ENCODE measurements around the gene MAP7D2. TPM values are rescaled to one million over a fixed set of nuclear protein-coding genes. Genes with fewer than 3 reads are reported as not detected.

MAP7D2 gene
- total RNA-seq, 4 donors from 2014 or later = 0.22 to 0.27 TPM; not detected in 2

GRCh38 chrX:20101934-20102581, 14.6 kb downstream of the MAP7D2 start:
- no peaks in the 10 kb centered on the region for H3K9me3 ChIP-seq
- 92 to 94% methylated on average over 2 of the region's 2 CpGs for WGBS, 2 donors
- H3K27ac ChIP-seq = no peak overlapping the region
- H3K4me1 ChIP-seq = no peaks in the 10 kb centered on the region
- no peaks in the 10 kb centered on the region for H3K27me3 ChIP-seq
- intact Hi-C loops (cut with DNase I) = no loop called here
- H3K4me3 ChIP-seq (replicated peaks in 1 of 3) = no peak overlapping the region
- DNase-seq = no peak
- TF ChIP-seq POLR2A (IDR thresholded peaks at IDR 0.05) (no peak), CTCF (IDR thresholded peaks at IDR 0.05) (no peak)
- H3K36me3 ChIP-seq = no peaks in the 10 kb centered on the region

GRCh38 chrX:20091499-20091898, 25.2 kb downstream of the MAP7D2 start:
- Histone ChIP-seq H3K27ac (no peak overlapping the region), H3K4me1 (no peaks in the 10 kb centered on the region), H3K36me3 (no peaks in the 10 kb centered on the region), H3K27me3 (no peaks in the 10 kb centered on the region), H3K9me3 (no peaks in the 10 kb centered on the region), H3K4me3 (replicated peaks in 1 of 3) (no peak overlapping the region)
- intact Hi-C loops (cut with DNase I) = no loop called here
- TF ChIP-seq POLR2A (IDR thresholded peaks at IDR 0.05) (no peak), CTCF (IDR thresholded peaks at IDR 0.05) (no peak)
- DNase-seq = no peak
- WGBS, 2 donors = 83 to 85% methylated on average over 3 of the region's 3 CpGs

- Histone ChIP-seq H3K27ac (no peak overlapping the region), H3K36me3 (no peaks in the 10 kb centered on the region), H3K9me3 (no peaks in the 10 kb centered on the region), H3K4me1 (no peaks in the 10 kb centered on the region), H3K4me3 (replicated peaks in 1 of 3) (no peak overlapping the region), H3K27me3 (peaks cover 2% of the 10 kb centered on the region)
- 65 to 80% methylated on average over 4 to 6 of the region's 6 CpGs for WGBS, 2 donors
- DNase-seq = no peak
- intact Hi-C loops (cut with DNase I) = no loop called here
- no peak for TF ChIP-seq CTCF (IDR thresholded peaks at IDR 0.05)
- no peak for TF ChIP-seq POLR2A (IDR thresholded peaks at IDR 0.05)
Observed at GRCh38 chrX:20089845-20090244, 26.9 kb downstream of the MAP7D2 start.

GRCh38 chrX:20080277-20080676, 36.4 kb downstream of the MAP7D2 start:
- H3K36me3 ChIP-seq = no peaks in the 10 kb centered on the region
- no peaks in the 10 kb centered on the region for H3K4me1 ChIP-seq
- intact Hi-C loops (cut with DNase I) = no loop called here
- no peak for DNase-seq
- no peaks in the 10 kb centered on the region for H3K9me3 ChIP-seq
- no CpG with 5 or more reads among the region's 1 CpG for WGBS, 2 donors
- TF ChIP-seq POLR2A (IDR thresholded peaks at IDR 0.05) = no peak
- TF ChIP-seq CTCF (IDR thresholded peaks at IDR 0.05) = no peak
- no peak overlapping the region for H3K27ac ChIP-seq
- peaks cover 2% of the 10 kb centered on the region for H3K27me3 ChIP-seq
- no peak overlapping the region for H3K4me3 ChIP-seq (replicated peaks in 1 of 3)

- no peaks in the 10 kb centered on the region for H3K27me3 ChIP-seq
- intact Hi-C loops (cut with DNase I) = no loop called here
- no peak overlapping the region for H3K4me3 ChIP-seq (replicated peaks in 1 of 3)
- peaks cover 0 to 16% of the 10 kb centered on the region in 2 donors for H3K4me1 ChIP-seq
- H3K9me3 ChIP-seq = no peaks in the 10 kb centered on the region
- 56 to 69% methylated on average over 3 of the region's 3 CpGs for WGBS, 2 donors
- no peak for DNase-seq
- H3K36me3 ChIP-seq = no peaks in the 10 kb centered on the region
- TF ChIP-seq CTCF (IDR thresholded peaks at IDR 0.05) (no peak), POLR2A (IDR thresholded peaks at IDR 0.05) (no peak)
- no peak overlapping the region for H3K27ac ChIP-seq
Observed at GRCh38 chrX:20071511-20072079, 45.1 kb downstream of the MAP7D2 start.
